HG03025 (cell line): ENCODE results near the gene ZNF705A.
"Not testable (repeated sequence)": the region's sequence is repeated elsewhere in the genome, so short reads cannot be mapped to it uniquely, and the experiment has no call there.

Experiments
- ATAC-seq: cut with Tn5 transposase; IDR thresholded peaks from one replicate; pipeline ENCODE4 v1.9.1; 2021; ENCODE audit warnings: mild to moderate bottlenecking, moderate library complexity; ENCODE audit not compliant: unreplicated experiment, low FRiP score

The ZNF705A gene

GRCh38 chr12:8156845-8157244 is at the start of gene ZNF705A:
Gene ZNF705A, plus strand, starts transcription at chr12:8157015. Its CDS starts 15,611 bp downstream, at chr12:8172626.
- no peak for ATAC-seq

GRCh38 chr12:8108808-8109398 is 47.9 kb upstream of the ZNF705A start:
- ATAC-seq, result no peak

- ATAC-seq, result not testable (repeated sequence)
Observed at GRCh38 chr12:8113117-8113516, 43.7 kb upstream of the ZNF705A start.

- ATAC-seq, result no peak
Observed at GRCh38 chr12:8120072-8120713, 36.6 kb upstream of the ZNF705A start.

- ATAC-seq, result no peak
Observed at GRCh38 chr12:8123124-8123912, 33.5 kb upstream of the ZNF705A start, which contains the start of gene CLEC4A. Gene CLEC4A, plus strand, starts transcription at chr12:8123617. Its CDS starts 262 bp downstream, at chr12:8123879.

- ATAC-seq, result no peak
Observed at GRCh38 chr12:8127138-8127537, 29.7 kb upstream of the ZNF705A start.

GRCh38 chr12:8133636-8134397 is 23.0 kb upstream of the ZNF705A start:
- not testable (repeated sequence) for ATAC-seq

GRCh38 chr12:8134398-8134930 is 22.4 kb upstream of the ZNF705A start:
- not testable (repeated sequence) for ATAC-seq

- ATAC-seq, result not testable (repeated sequence)
Observed at GRCh38 chr12:8141647-8142046, 15.2 kb upstream of the ZNF705A start.

- ATAC-seq, result no peak
Observed at GRCh38 chr12:8143261-8143660, 13.6 kb upstream of the ZNF705A start.

- no peak for ATAC-seq
Observed at GRCh38 chr12:8145754-8146441, 10.9 kb upstream of the ZNF705A start.

- no peak for ATAC-seq
Observed at GRCh38 chr12:8146442-8146771, 10.4 kb upstream of the ZNF705A start.

- ATAC-seq, result no peak
Observed at GRCh38 chr12:8154526-8154925, 2.3 kb upstream of the ZNF705A start.

- no peak for ATAC-seq
Observed at GRCh38 chr12:8156416-8156815, 399 bp upstream of the ZNF705A start.

GRCh38 chr12:8157484-8158198 is 826 bp downstream of the ZNF705A start:
- no peak for ATAC-seq

- not testable (repeated sequence) for ATAC-seq
Observed at GRCh38 chr12:8172911-8173310, 16.1 kb downstream of the ZNF705A start.

- not testable (repeated sequence) for ATAC-seq
Observed at GRCh38 chr12:8179989-8180585, 23.3 kb downstream of the ZNF705A start.

GRCh38 chr12:8181271-8181670 is 24.5 kb downstream of the ZNF705A start:
- not testable (repeated sequence) for ATAC-seq

GRCh38 chr12:8182923-8183322 is 26.1 kb downstream of the ZNF705A start:
- ATAC-seq, result not testable (repeated sequence)
